ENCODE results near the gene ZNF420. TPM values are rescaled to one million over a fixed set of nuclear protein-coding genes. Genes with fewer than 3 reads are reported as not detected.

ZNF420 gene
- total RNA-seq, 1 experiment from 2014 or later: 9.8 TPM

DNA sequence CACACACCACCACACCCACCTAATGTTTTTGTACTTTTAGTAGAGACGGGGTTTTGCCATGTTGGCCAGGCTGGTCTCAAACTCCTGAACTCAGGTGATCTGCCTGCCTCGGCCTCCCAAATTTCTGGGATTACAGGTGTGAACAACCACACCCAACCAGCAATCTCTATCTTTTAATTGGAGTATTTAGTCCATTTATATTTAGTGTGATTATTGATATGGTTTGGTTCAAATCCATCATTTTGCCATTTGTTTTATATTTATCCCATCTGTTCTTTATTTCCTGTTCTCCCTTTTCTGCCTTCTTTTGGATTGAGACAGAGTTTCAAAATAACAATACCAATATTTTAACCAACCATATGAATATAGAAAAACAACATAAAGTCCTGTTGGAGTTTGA, 4.1 kb downstream of the ZNF420 start:
- H4K5ac ChIP-seq (ENCODE audit: insufficient read length, low read depth, low read length): no peak overlapping the region
- H3K27ac ChIP-seq (ENCODE audit: insufficient read length, low read depth, low read length): no peak overlapping the region
- no peak overlapping the region for H2BK20ac ChIP-seq (ENCODE audit: low read depth, low read length, poor library complexity, severe bottlenecking)
- no peak overlapping the region for H2AK5ac ChIP-seq (ENCODE audit: insufficient read length, low read length)
- H3T11ph ChIP-seq (ENCODE audit: low read length): no peak overlapping the region
- no peaks in the 10 kb centered on the region for H3K27me3 ChIP-seq (ENCODE audit: insufficient read depth, low read length)
- H3K56ac ChIP-seq (ENCODE audit: insufficient read length, low read depth, low read length): no peak overlapping the region
- no peaks in the 10 kb centered on the region for H3K79me1 ChIP-seq (ENCODE audit: insufficient read depth, low read depth, low read length, poor library complexity, severe bottlenecking)
- WGBS (ENCODE audit: extremely low coverage, insufficient read length, low lambda C conversion rate): no CpG with 5 or more reads among the region's 2 CpGs
- no peak overlapping the region for H2BK15ac ChIP-seq (ENCODE audit: low read depth, low read length)
- H3K14ac ChIP-seq (ENCODE audit: insufficient read depth, low read length): no peak overlapping the region
- H3K23me2 ChIP-seq (ENCODE audit: insufficient read length, low read depth, low read length, poor library complexity, severe bottlenecking): peaks cover 7% of the 10 kb centered on the region
- H4K20me1 ChIP-seq (ENCODE audit: control insufficient read depth, insufficient read depth, insufficient read length): no peaks in the 10 kb centered on the region
- H3K18ac ChIP-seq (ENCODE audit: insufficient read length, low read depth, low read length): no peak overlapping the region
- Mint-ChIP-seq H3K27ac (no peak overlapping the region), H3K4me1 (peaks cover 15 to 19% of the 10 kb centered on the region in 2 experiments), H3K27me3 (ENCODE audit: low read depth) (no peaks in the 10 kb centered on the region; the same call in none of the 2 replicates), H3K9me3 (peaks cover 59 to 71% of the 10 kb centered on the region in 2 experiments), H3K4me3 (no peak overlapping the region), H3K36me3 (ENCODE audit: insufficient read depth in 1 of 3, low read depth in 3 of 3) (peaks cover 35 to 52% (median 51%) of the 10 kb centered on the region in 3 experiments)
- DNase-seq: no peak
- no peak for TF ChIP-seq CTCF (conservative IDR thresholded peaks at IDR 0.05)
- H3K23ac ChIP-seq (ENCODE audit: insufficient read length, low read depth, low read length): no peak overlapping the region
- no peak overlapping the region for H4K8ac ChIP-seq (replicated peaks; ENCODE audit: insufficient read length, low read depth, low read length)
- H3K4me2 ChIP-seq (ENCODE audit: insufficient read depth, insufficient read length, low read length): no peak overlapping the region
- H3K9ac ChIP-seq (ENCODE audit: extremely low read depth, insufficient read length, low read length): no peak overlapping the region
- H3K9me3 ChIP-seq (ENCODE audit: control insufficient read depth, low read depth, low read length): peaks cover 18% of the 10 kb centered on the region
- H3K79me2 ChIP-seq (ENCODE audit: insufficient read depth, low read length): peaks cover 7% of the 10 kb centered on the region; the same call in 1 of the 2 replicates
- H3K4ac ChIP-seq (ENCODE audit: low read depth, low read length): no peak overlapping the region
- H4K91ac ChIP-seq (ENCODE audit: insufficient read length, low read depth, low read length): no peak overlapping the region
- H2BK5ac ChIP-seq (ENCODE audit: insufficient read length, low read length): no peak overlapping the region
- no peak overlapping the region for H2AFZ ChIP-seq (ENCODE audit: low read length)
- H2BK12ac ChIP-seq (ENCODE audit: insufficient read length, low read depth, low read length): no peak overlapping the region
- no peak overlapping the region for H2BK120ac ChIP-seq (ENCODE audit: low read depth, low read length, poor library complexity, severe bottlenecking)
- peaks cover 4% of the 10 kb centered on the region; the same call in 1 of the 2 replicates for H3K4me1 ChIP-seq (ENCODE audit: insufficient read depth, low read length)
